ENCODE measurements around the gene OR5P2. TPM values are rescaled to one million over a fixed set of nuclear protein-coding genes. Genes with fewer than 3 reads are reported as not detected.
"Not testable (repeated sequence)": the region's sequence is repeated elsewhere in the genome, so short reads cannot be mapped to it uniquely, and the experiment has no call there.

The OR5P2 gene
- total and polyA plus RNA-seq, 4 donors: 0.83 to 17.3 TPM; not detected in 2

GRCh38 chr11:7787239-7787638 lies 9.5 kb downstream of the OR5P2 start:
- no peaks in the 10 kb centered on the region for H3K27me3 ChIP-seq (ENCODE audit: control insufficient read depth in 3 of 3, insufficient read depth in 3 of 3, low read length in 2 of 3)
- no peak overlapping the region for H3K27ac ChIP-seq (ENCODE audit: low read depth in 1 of 2, low read length in 1 of 2)
- H3K4me1 ChIP-seq (ENCODE audit: control insufficient read depth in 5 of 5, insufficient read depth in 5 of 5, low read length in 5 of 5): no peaks in the 10 kb centered on the region
- H3K36me3 ChIP-seq (ENCODE audit: control insufficient read depth in 4 of 4, insufficient read depth in 4 of 4, low read length in 4 of 4): no peaks in the 10 kb centered on the region
- H3K9ac ChIP-seq (ENCODE audit: insufficient read depth in 1 of 2, low read length in 2 of 2): no peak overlapping the region
- H3K9me3 ChIP-seq (ENCODE audit: control insufficient read depth in 4 of 4, insufficient read depth in 3 of 4, low read length in 3 of 4): peaks cover 0 to 4% (median under 1%) of the 10 kb centered on the region in 4 donors
- WGBS, 2 donors: 72 to 85% methylated on average over 6 of the region's 6 CpGs
- no peak overlapping the region for H3K4me3 ChIP-seq
- TF ChIP-seq CTCF (IDR thresholded peaks at IDR 0.05; ENCODE audit: control extremely low read depth, extremely low read depth): no peak
- DNase-seq: no peak
- ATAC-seq (ENCODE audit: insufficient read depth, low FRiP score): no peak

DNA sequence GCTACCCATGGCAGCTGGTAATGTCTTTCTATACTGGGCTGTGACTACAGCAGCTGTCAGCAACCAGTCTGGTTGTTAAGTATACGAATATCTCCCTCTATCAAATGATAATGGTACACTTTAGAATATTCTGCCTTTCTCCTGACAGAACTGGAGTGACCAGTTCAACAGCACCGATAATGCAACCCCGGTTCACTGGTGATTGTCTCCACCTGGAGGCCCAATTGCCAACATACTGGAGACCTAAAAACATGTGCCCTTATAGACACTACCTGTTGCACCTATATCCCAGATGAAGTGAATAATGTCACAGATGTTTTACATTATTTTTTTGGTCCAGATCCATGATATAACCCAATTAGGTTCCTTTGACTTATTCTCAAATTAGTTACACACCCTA lies 21.1 kb downstream of the OR5P2 start:
- no peak for DNase-seq
- Histone ChIP-seq H3K27me3 (ENCODE audit: control insufficient read depth in 3 of 3, insufficient read depth in 3 of 3, low read length in 2 of 3) (no peaks in the 10 kb centered on the region), H3K9me3 (ENCODE audit: control insufficient read depth in 4 of 4, insufficient read depth in 3 of 4, low read length in 3 of 4) (peaks cover 0 to 6% (median 0%) of the 10 kb centered on the region in 4 donors), H3K4me1 (ENCODE audit: control insufficient read depth in 5 of 5, insufficient read depth in 5 of 5, low read length in 5 of 5) (no peaks in the 10 kb centered on the region), H3K27ac (ENCODE audit: low read depth in 1 of 2, low read length in 1 of 2) (no peak overlapping the region), H3K4me3 (no peak overlapping the region), H3K9ac (ENCODE audit: insufficient read depth in 1 of 2, low read length in 2 of 2) (no peak overlapping the region), H3K36me3 (ENCODE audit: control insufficient read depth in 4 of 4, insufficient read depth in 4 of 4, low read length in 4 of 4) (no peaks in the 10 kb centered on the region)
- WGBS, 2 donors: 65 to 76% methylated on average over 3 of the region's 3 CpGs
- no peak for TF ChIP-seq CTCF (IDR thresholded peaks at IDR 0.05; ENCODE audit: control extremely low read depth, extremely low read depth)
- no peak for ATAC-seq (ENCODE audit: insufficient read depth, low FRiP score)

DNA sequence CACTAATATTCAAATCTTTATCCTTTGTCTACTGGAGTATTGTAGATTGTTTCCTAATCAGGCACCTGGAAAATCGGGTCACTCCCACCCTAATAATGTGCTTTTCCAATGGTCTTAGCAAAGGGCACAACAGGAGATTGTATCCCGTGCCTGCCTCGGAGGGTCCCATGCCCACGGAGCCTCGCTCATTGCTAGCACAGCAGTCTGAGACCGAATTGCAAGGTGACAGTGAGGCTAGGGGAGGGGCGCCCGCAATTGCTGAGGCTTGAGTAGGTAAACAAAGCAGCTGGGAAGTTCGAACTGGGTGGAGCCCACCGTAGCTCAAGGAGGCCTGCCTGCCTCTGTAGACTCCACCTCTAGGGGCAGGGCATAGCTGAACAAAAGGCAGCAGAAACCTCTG lies 32.4 kb downstream of the OR5P2 start:
- ATAC-seq (ENCODE audit: insufficient read depth, low FRiP score); DNase-seq; H3K4me3 ChIP-seq; H3K4me1 ChIP-seq (ENCODE audit: control insufficient read depth in 5 of 5, insufficient read depth in 5 of 5, low read length in 5 of 5); H3K9ac ChIP-seq (ENCODE audit: insufficient read depth in 1 of 2, low read length in 2 of 2); H3K36me3 ChIP-seq (ENCODE audit: control insufficient read depth in 4 of 4, insufficient read depth in 4 of 4, low read length in 4 of 4); H3K9me3 ChIP-seq (ENCODE audit: control insufficient read depth in 4 of 4, insufficient read depth in 3 of 4, low read length in 3 of 4); H3K27me3 ChIP-seq (ENCODE audit: control insufficient read depth in 3 of 3, insufficient read depth in 3 of 3, low read length in 2 of 3); H3K27ac ChIP-seq (ENCODE audit: low read depth in 1 of 2, low read length in 1 of 2): not testable (repeated sequence)
- 85 to 88% methylated on average over 10 of the region's 10 CpGs for WGBS, 2 donors

DNA sequence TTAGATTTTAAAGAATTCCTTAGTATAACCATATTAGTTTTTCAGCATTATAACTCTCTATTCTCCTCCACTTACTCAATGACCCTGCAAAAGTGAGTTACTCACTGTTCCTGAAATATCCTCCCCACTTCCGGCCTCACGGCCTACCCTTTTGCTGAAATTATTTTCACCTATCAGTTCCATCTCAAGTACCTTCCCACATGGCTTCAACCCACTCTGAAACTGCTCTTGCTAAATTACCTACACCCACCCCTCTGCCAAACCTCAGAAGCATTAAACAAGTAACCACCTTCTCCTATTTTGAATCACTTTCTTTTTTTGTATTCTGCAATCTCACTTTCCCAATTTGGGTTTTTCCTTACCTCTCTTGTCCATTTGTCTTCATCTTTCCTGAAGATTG lies 37.7 kb downstream of the OR5P2 start:
- no peaks in the 10 kb centered on the region for H3K36me3 ChIP-seq (ENCODE audit: control insufficient read depth in 4 of 4, insufficient read depth in 4 of 4, low read length in 4 of 4)

More for the DNA sequence above, 37.7 kb downstream of the OR5P2 start:
- H3K9me3 ChIP-seq (ENCODE audit: control insufficient read depth in 4 of 4, insufficient read depth in 3 of 4, low read length in 3 of 4): peaks cover 0 to 6% (median 0%) of the 10 kb centered on the region in 4 donors
- no peaks in the 10 kb centered on the region for H3K27me3 ChIP-seq (ENCODE audit: control insufficient read depth in 3 of 3, insufficient read depth in 3 of 3, low read length in 2 of 3)
- WGBS, 2 donors: 63 to 68% methylated on average over 2 of the region's 2 CpGs
- TF ChIP-seq CTCF (IDR thresholded peaks at IDR 0.05; ENCODE audit: control extremely low read depth, extremely low read depth): no peak
- no peak overlapping the region for H3K27ac ChIP-seq (ENCODE audit: low read depth in 1 of 2, low read length in 1 of 2)
- H3K4me1 ChIP-seq (ENCODE audit: control insufficient read depth in 5 of 5, insufficient read depth in 5 of 5, low read length in 5 of 5): no peaks in the 10 kb centered on the region
- DNase-seq: no peak
- no peak overlapping the region for H3K4me3 ChIP-seq
- no peak overlapping the region for H3K9ac ChIP-seq (ENCODE audit: insufficient read depth in 1 of 2, low read length in 2 of 2)
- no peak for ATAC-seq (ENCODE audit: insufficient read depth, low FRiP score)

All from lung (tissue), 12 donors.